Muscle of leg (tissue), 11 donors: ENCODE measurements around the gene ULK1. TPM values are rescaled to one million over a fixed set of nuclear protein-coding genes. Genes with fewer than 3 reads are reported as not detected.
A peak's percentile ranks its signal among the peaks of the same experiment; 100 is the strongest.

ENCODE experiments used
- DNase-seq: peaks from one replicate; pipeline ENCODE4 v3.0.0; 2013
- H3K27ac ChIP-seq: one replicate; pipeline ENCODE4 v1.5.1; 2013; ENCODE audit warnings: mild to moderate bottlenecking, low read length, control low read depth
- H3K27me3 ChIP-seq: one replicate; pipeline ENCODE4 v1.6.1; 2013; ENCODE audit warnings: low read length; ENCODE audit not compliant: control insufficient read depth, insufficient read depth
- H3K36me3 ChIP-seq: one replicate; pipeline ENCODE4 v1.6.1; 2013; ENCODE audit warnings: low read length; ENCODE audit not compliant: control insufficient read depth, insufficient read depth
- H3K4me1 ChIP-seq: one replicate; pipeline ENCODE4 v1.6.1; 2013; ENCODE audit warnings: low read length; ENCODE audit not compliant: control insufficient read depth, insufficient read depth
- H3K4me3 ChIP-seq: one replicate; pipeline ENCODE4 v1.5.1; 2013; ENCODE audit warnings: low read length, control low read depth
- H3K9me3 ChIP-seq: replicated peaks from 2 replicates; pipeline ENCODE4 v1.6.1; 2013; ENCODE audit warnings: low read depth, low read length; ENCODE audit not compliant: control insufficient read depth
- WGBS: methylation state at CpG from one replicate; pipeline ENCODE4 v1.1.5; 2013; ENCODE audit warnings: missing lambda C conversion rate; ENCODE audit not compliant: insufficient coverage; 5-methylcytosine and 5-hydroxymethylcytosine counted together
- polyA plus RNA-seq, 8 donors: library from polyadenylated mRNA; unstranded; fragments of 120-200 nt; gene quantifications; one replicate each; pipeline versions ENCODE4 v1.2.1 to v1.2.3, GENCODE V29; 2013; ENCODE audit warnings: inconsistent platforms in 1 of 8, low replicate concordance in 1 of 8; ENCODE audit not compliant: insufficient read length in 8 of 8, insufficient read depth in 1 of 8
- total RNA-seq: library from RNA; stranded (reverse); fragments of 120-200 nt; gene quantifications from one replicate; pipeline ENCODE4 v1.2.4, GENCODE V29; 2013

ULK1 gene
- total and polyA plus RNA-seq, 9 donors: 5.1 to 27.7 (median 22.0) TPM

GRCh38 chr12:131862084-131862441, 32.4 kb upstream of the ULK1 start:
- Histone ChIP-seq H3K27ac (no peak overlapping the region), H3K9me3 (no peaks in the 10 kb centered on the region), H3K4me3 (no peak overlapping the region), H3K4me1 (peaks cover 5% of the 10 kb centered on the region), H3K27me3 (peaks cover 12% of the 10 kb centered on the region), H3K36me3 (no peaks in the 10 kb centered on the region)
- DNase-seq: no peak
- WGBS: 49% methylated on average over 3 of the region's 4 CpGs

- Histone ChIP-seq H3K9me3 (no peaks in the 10 kb centered on the region), H3K4me3 (no peak overlapping the region), H3K27me3 (peaks cover 12% of the 10 kb centered on the region), H3K4me1 (peaks cover 5% of the 10 kb centered on the region), H3K27ac (no peak overlapping the region), H3K36me3 (no peaks in the 10 kb centered on the region)
- 45% methylated on average over 7 of the region's 14 CpGs for WGBS
- no peak for DNase-seq
Measured at GRCh38 chr12:131862600-131862993, 31.8 kb upstream of the ULK1 start.

- Histone ChIP-seq H3K9me3 (no peaks in the 10 kb centered on the region), H3K27ac (no peak overlapping the region), H3K27me3 (peaks cover 12% of the 10 kb centered on the region), H3K36me3 (no peaks in the 10 kb centered on the region), H3K4me1 (peaks cover 5% of the 10 kb centered on the region), H3K4me3 (no peak overlapping the region)
- 53% methylated on average over 9 of the region's 20 CpGs for WGBS
- no peak for DNase-seq
Measured at GRCh38 chr12:131862994-131863710, 31.3 kb upstream of the ULK1 start.

- 52% methylated on average over 20 of the region's 24 CpGs for WGBS
Measured at GRCh38 chr12:131863711-131864396, 30.6 kb upstream of the ULK1 start.

GRCh38 chr12:131864469-131864868, 30.0 kb upstream of the ULK1 start:
- no peaks in the 10 kb centered on the region for H3K9me3 ChIP-seq
- WGBS: 85% methylated on average over 6 of the region's 8 CpGs
- H3K27ac ChIP-seq: no peak overlapping the region
- DNase-seq: no peak
- peaks cover 12% of the 10 kb centered on the region for H3K27me3 ChIP-seq
- H3K4me1 ChIP-seq: peaks cover 5% of the 10 kb centered on the region
- H3K36me3 ChIP-seq: no peaks in the 10 kb centered on the region
- no peak overlapping the region for H3K4me3 ChIP-seq

More at GRCh38 chr12:131863711-131864396, 30.6 kb upstream of the ULK1 start:
- Histone ChIP-seq H3K4me1 (peaks cover 5% of the 10 kb centered on the region), H3K4me3 (no peak overlapping the region), H3K27ac (no peak overlapping the region), H3K36me3 (no peaks in the 10 kb centered on the region), H3K27me3 (peaks cover 12% of the 10 kb centered on the region), H3K9me3 (no peaks in the 10 kb centered on the region)
- no peak for DNase-seq

- no peaks in the 10 kb centered on the region for H3K36me3 ChIP-seq
- WGBS: 89% methylated on average over 14 of the region's 20 CpGs
- H3K9me3 ChIP-seq: no peaks in the 10 kb centered on the region
- peaks cover 5% of the 10 kb centered on the region for H3K4me1 ChIP-seq
- H3K27ac ChIP-seq: no peak overlapping the region
- no peak for DNase-seq
- peaks cover 12% of the 10 kb centered on the region for H3K27me3 ChIP-seq
- no peak overlapping the region for H3K4me3 ChIP-seq
Measured at GRCh38 chr12:131865180-131865875, 29.1 kb upstream of the ULK1 start.

- no peaks in the 10 kb centered on the region for H3K9me3 ChIP-seq
- DNase-seq: no peak
- no peak overlapping the region for H3K27ac ChIP-seq
- H3K4me1 ChIP-seq: peaks cover 3% of the 10 kb centered on the region
- WGBS: 59% methylated on average over 5 of the region's 10 CpGs
- no peak overlapping the region for H3K4me3 ChIP-seq
- H3K27me3 ChIP-seq: peaks cover 8% of the 10 kb centered on the region
- no peaks in the 10 kb centered on the region for H3K36me3 ChIP-seq
Measured at GRCh38 chr12:131867471-131867870, 27.0 kb upstream of the ULK1 start.

- Histone ChIP-seq H3K4me1 (peaks cover 4% of the 10 kb centered on the region), H3K9me3 (no peaks in the 10 kb centered on the region), H3K27me3 (peaks cover 6% of the 10 kb centered on the region), H3K36me3 (no peaks in the 10 kb centered on the region), H3K4me3 (no peak overlapping the region), H3K27ac (no peak overlapping the region)
- no peak for DNase-seq
- 81% methylated on average over 25 of the region's 28 CpGs for WGBS
Measured at GRCh38 chr12:131867891-131868675, 26.3 kb upstream of the ULK1 start.

- Histone ChIP-seq H3K9me3 (no peaks in the 10 kb centered on the region), H3K4me3 (no peak overlapping the region), H3K36me3 (no peaks in the 10 kb centered on the region), H3K4me1 (peaks cover 4% of the 10 kb centered on the region), H3K27me3 (no peaks in the 10 kb centered on the region), H3K27ac (no peak overlapping the region)
- DNase-seq: peak; percentile 29
- 73% methylated on average over 6 of the region's 16 CpGs for WGBS
Measured at GRCh38 chr12:131869871-131870418, 24.5 kb upstream of the ULK1 start.
